ENCODE results near the gene SALL3.

Gene SALL3

DNA sequence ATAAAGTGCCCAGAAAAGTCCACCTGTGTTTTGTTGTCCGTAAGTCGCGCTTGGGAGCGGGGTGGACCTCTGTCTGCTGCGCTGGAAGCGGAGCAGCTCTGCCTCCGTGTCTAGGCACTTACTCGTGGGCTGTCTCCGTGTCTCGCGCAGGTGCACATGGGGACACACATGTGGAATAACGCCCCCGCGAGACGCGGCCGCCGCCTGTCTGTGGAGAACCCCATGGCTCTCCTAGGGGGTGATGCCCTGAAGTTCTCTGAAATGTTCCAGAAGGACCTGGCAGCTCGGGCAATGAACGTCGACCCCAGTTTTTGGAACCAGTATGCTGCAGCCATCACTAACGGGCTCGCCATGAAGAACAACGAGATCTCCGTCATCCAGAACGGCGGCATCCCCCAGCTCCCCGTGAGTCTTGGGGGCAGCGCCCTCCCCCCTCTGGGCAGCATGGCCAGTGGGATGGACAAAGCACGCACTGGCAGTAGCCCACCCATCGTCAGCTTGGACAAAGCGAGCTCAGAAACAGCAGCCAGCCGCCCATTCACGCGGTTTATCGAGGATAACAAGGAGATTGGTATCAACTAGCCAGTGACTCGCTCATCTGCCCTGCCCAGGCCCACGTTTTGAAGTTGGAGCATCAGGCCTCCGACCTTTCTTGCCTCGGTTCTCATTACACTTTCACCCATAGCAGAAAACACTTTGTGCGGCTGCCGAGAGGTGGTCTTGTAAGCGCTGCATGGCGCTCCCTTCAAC, 17.3 kb downstream of the SALL3 start:
- Histone ChIP-seq H3K4me1 (no peaks in the 10 kb centered on the region), H3K9me3 (no peaks in the 10 kb centered on the region), H3K36me3 (no peaks in the 10 kb centered on the region), H3K4me3 (ENCODE audit: low read depth, low read length) (no peak overlapping the region), H3K27me3 (peaks cover 49% of the 10 kb centered on the region)
- DNase-seq: no peak
- TF ChIP-seq, protein P1, sequence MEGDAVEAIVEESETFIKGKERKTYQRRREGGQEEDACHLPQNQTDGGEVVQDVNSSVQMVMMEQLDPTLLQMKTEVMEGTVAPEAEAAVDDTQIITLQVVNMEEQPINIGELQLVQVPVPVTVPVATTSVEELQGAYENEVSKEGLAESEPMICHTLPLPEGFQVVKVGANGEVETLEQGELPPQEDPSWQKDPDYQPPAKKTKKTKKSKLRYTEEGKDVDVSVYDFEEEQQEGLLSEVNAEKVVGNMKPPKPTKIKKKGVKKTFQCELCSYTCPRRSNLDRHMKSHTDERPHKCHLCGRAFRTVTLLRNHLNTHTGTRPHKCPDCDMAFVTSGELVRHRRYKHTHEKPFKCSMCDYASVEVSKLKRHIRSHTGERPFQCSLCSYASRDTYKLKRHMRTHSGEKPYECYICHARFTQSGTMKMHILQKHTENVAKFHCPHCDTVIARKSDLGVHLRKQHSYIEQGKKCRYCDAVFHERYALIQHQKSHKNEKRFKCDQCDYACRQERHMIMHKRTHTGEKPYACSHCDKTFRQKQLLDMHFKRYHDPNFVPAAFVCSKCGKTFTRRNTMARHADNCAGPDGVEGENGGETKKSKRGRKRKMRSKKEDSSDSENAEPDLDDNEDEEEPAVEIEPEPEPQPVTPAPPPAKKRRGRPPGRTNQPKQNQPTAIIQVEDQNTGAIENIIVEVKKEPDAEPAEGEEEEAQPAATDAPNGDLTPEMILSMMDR (IDR thresholded peaks at IDR 0.05; ENCODE audit: low read depth, low read length): no peak

DNA sequence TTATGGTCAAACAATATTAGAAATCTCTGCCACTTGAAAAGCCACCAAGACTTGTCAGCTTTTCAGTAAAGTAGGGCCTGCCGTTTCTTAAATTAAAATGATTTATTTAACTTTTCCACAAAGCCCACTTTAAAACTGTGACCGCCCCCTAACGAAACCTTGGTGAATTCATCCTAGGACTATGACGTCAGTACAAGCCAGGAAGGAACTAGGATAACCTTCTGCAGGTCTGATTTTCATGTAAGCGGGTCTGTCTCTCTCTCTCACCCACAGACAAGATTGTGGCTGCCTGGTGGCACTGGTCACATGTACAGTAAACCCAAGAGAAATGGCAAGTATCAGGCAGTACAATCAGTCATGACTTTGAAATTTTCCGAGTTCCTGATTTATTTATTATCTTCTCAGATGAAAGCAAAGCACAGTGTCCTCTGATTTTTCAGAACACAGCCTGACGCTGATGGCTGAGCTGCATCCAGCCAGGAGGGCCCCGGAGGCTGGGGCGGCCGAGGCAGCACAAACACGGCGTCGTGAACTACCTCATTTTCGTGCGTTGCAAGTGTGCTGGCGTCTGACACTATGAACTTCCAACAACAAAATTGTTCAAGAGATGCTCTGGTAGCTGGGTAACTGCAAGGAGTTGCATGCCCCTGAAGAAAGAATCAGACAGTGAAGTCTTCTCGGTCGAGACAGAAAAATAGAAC, 18.9 kb downstream of the SALL3 start:
- H3K36me3 ChIP-seq: no peaks in the 10 kb centered on the region
- H3K4me1 ChIP-seq: no peaks in the 10 kb centered on the region
- no peak overlapping the region for H3K4me3 ChIP-seq (ENCODE audit: low read depth, low read length)
- H3K27me3 ChIP-seq: peaks cover 54% of the 10 kb centered on the region
- no peak for DNase-seq
- no peaks in the 10 kb centered on the region for H3K9me3 ChIP-seq
- TF ChIP-seq, protein P1 (IDR thresholded peaks at IDR 0.05; ENCODE audit: low read depth, low read length): 0 out of 2 replicates have a peak, but pooled peaks have one; percentile 9

DNA sequence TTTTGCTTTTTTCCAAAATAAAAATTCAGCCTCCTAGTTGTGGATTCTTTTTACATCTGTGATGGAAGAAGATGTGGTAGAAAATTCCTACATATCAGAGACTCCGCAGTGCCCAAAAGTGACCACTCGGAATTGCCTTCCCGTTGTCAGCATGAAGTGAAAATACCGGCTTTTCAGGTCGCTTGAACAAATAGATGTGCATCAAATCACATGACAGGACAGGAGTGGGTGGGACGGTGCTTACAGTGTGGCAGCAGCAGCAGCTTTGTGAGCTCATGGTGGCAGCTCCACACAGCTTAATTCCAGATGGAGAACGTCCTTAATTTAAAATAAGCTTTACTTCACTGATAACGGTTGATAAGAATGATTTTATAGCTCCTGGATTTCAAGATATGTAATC, 20.3 kb downstream of the SALL3 start:
- Histone ChIP-seq H3K4me3 (ENCODE audit: low read depth, low read length) (no peak overlapping the region), H3K4me1 (no peaks in the 10 kb centered on the region), H3K9me3 (no peaks in the 10 kb centered on the region), H3K36me3 (no peaks in the 10 kb centered on the region), H3K27me3 (peaks cover 60% of the 10 kb centered on the region)
- TF ChIP-seq, protein P1 (IDR thresholded peaks at IDR 0.05; ENCODE audit: low read depth, low read length): no peak
- DNase-seq: no peak

DNA sequence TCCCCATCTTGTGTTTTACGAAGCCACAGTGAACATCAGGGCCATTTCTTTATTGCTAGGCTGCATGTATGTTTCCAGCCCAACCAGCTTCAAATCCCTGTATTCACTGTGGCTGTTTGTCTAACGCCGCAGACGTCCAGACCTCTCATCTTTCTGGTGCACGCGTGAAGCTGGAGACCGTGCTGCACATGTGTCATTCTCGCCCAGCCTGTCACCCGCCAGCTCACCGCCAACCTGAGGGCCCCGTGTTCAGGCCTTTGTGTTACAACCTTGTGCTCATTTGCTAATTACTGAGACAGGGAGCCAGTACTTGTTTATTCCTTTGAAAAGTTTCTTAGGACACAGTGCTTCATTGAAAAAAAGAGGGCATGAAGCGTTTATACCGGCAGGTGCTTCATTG, 21.4 kb downstream of the SALL3 start:
- Histone ChIP-seq H3K9me3 (no peaks in the 10 kb centered on the region), H3K4me3 (ENCODE audit: low read depth, low read length) (no peak overlapping the region), H3K36me3 (no peaks in the 10 kb centered on the region), H3K27me3 (peaks cover 59% of the 10 kb centered on the region), H3K4me1 (no peaks in the 10 kb centered on the region)
- TF ChIP-seq, protein P1 (IDR thresholded peaks at IDR 0.05; ENCODE audit: low read depth, low read length): no peak
- DNase-seq: no peak

DNA sequence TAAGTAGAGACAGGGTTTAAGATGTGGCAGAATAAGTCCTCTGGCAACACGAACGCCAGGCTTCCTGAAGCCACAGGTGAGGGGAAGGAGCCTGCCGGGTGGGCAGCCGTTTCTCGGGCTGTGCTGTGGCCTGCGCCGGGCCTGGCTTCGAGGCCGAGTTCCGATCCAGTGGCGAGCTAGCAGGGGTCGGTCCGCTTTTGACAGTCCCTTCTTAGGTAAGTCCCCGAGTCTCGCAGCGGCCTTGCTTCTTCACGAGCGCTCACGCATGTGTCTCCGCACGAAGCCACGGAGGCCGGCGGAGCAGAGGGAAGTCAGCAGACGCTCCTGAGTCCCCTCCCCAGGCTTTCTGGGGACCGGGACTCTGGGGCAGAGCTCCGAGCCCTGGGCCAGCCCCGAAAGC, 26.0 kb downstream of the SALL3 start:
- Histone ChIP-seq H3K9me3 (no peaks in the 10 kb centered on the region), H3K4me1 (no peaks in the 10 kb centered on the region), H3K36me3 (no peaks in the 10 kb centered on the region), H3K27me3 (peaks cover 34% of the 10 kb centered on the region), H3K4me3 (ENCODE audit: low read depth, low read length) (no peak overlapping the region)
- no peak for DNase-seq
- TF ChIP-seq, protein P1 (IDR thresholded peaks at IDR 0.05; ENCODE audit: low read depth, low read length): no peak

Data from BE2C (cell line).